Measurements from ENCODE around the gene PXK. TPM values are rescaled to one million over a fixed set of nuclear protein-coding genes. Genes with fewer than 3 reads are reported as not detected.

The PXK gene
- total and polyA plus RNA-seq, 2 donors (not counting 1 experiment from before 2014, with no cell fraction given) = 54.6 to 65.2 TPM

- H3K36me3 ChIP-seq (ENCODE audit: control insufficient read depth, insufficient read depth, low read length) = no peaks in the 10 kb centered on the region
Measured at GRCh38 chr3:58386626-58387365, 54.1 kb downstream of the PXK start.

GRCh38 chr3:58387650-58388546 lies 55.2 kb downstream of the PXK start:
- Histone ChIP-seq H2AFZ (ENCODE audit: low read length) (no peak overlapping the region), H3K79me2 (ENCODE audit: control insufficient read depth, insufficient read depth, low read length) (no peaks in the 10 kb centered on the region), H3K9me3 (ENCODE audit: control insufficient read depth, insufficient read depth, low read depth, low read length) (no peaks in the 10 kb centered on the region), H3K4me1 (ENCODE audit: control insufficient read depth, extremely low read depth, insufficient read depth, low read length) (peaks cover 40% of the 10 kb centered on the region), H3K4me3 (replicated peaks in 1 of 4; ENCODE audit: control extremely low read depth in 1 of 4, insufficient read depth in 1 of 4, low read depth in 3 of 4, low read length in 4 of 4) (peak overlapping the region in 1 of 4 experiments; percentile 13), H3K27ac (ENCODE audit: insufficient read depth, low read length) (peak overlapping the region; percentile 66), H3K36me3 (ENCODE audit: control insufficient read depth, insufficient read depth, low read length) (no peaks in the 10 kb centered on the region), H3K9ac (ENCODE audit: insufficient read depth, low read length) (no peak overlapping the region), H4K20me1 (ENCODE audit: control insufficient read depth, extremely low read depth, insufficient read depth, low read length) (no peaks in the 10 kb centered on the region), H3K4me2 (ENCODE audit: extremely low read depth, insufficient read depth, low read length) (peak overlapping the region; percentile 61), H3K27me3 (ENCODE audit: control insufficient read depth, insufficient read depth, low read length) (no peaks in the 10 kb centered on the region)
- TF ChIP-seq EZH2 (IDR thresholded peaks at IDR 0.05; ENCODE audit: low read length, missing control alignments) (no peak), CTCF (conservative IDR thresholded peaks at IDR 0.05 in 1 of 2, IDR thresholded peaks at IDR 0.05 in 1 of 2; ENCODE audit: low read depth in 1 of 2, low read length in 2 of 2) (no peak)
- DNase-seq (ENCODE audit: low read depth in 2 of 2) = no peak

More at GRCh38 chr3:58386626-58387365, 54.1 kb downstream of the PXK start:
- Histone ChIP-seq H3K4me3 (replicated peaks in 1 of 4; ENCODE audit: control extremely low read depth in 1 of 4, insufficient read depth in 1 of 4, low read depth in 3 of 4, low read length in 4 of 4) (no peak overlapping the region), H3K27me3 (ENCODE audit: control insufficient read depth, insufficient read depth, low read length) (no peaks in the 10 kb centered on the region), H3K79me2 (ENCODE audit: control insufficient read depth, insufficient read depth, low read length) (no peaks in the 10 kb centered on the region), H3K27ac (ENCODE audit: insufficient read depth, low read length) (peak overlapping the region; percentile 66), H4K20me1 (ENCODE audit: control insufficient read depth, extremely low read depth, insufficient read depth, low read length) (no peaks in the 10 kb centered on the region), H2AFZ (ENCODE audit: low read length) (no peak overlapping the region), H3K9ac (ENCODE audit: insufficient read depth, low read length) (no peak overlapping the region), H3K4me1 (ENCODE audit: control insufficient read depth, extremely low read depth, insufficient read depth, low read length) (peaks cover 37% of the 10 kb centered on the region), H3K4me2 (ENCODE audit: extremely low read depth, insufficient read depth, low read length) (peak overlapping the region; percentile 18), H3K9me3 (ENCODE audit: control insufficient read depth, insufficient read depth, low read depth, low read length) (no peaks in the 10 kb centered on the region)
- TF ChIP-seq CTCF (conservative IDR thresholded peaks at IDR 0.05 in 1 of 2, IDR thresholded peaks at IDR 0.05 in 1 of 2; ENCODE audit: low read depth in 1 of 2, low read length in 2 of 2) = no peak
- no peak for TF ChIP-seq EZH2 (IDR thresholded peaks at IDR 0.05; ENCODE audit: low read length, missing control alignments)
- DNase-seq (ENCODE audit: low read depth in 2 of 2) = peak; percentile 68 to 88

- Histone ChIP-seq H3K9me3 (ENCODE audit: control insufficient read depth, insufficient read depth, low read depth, low read length) (no peaks in the 10 kb centered on the region), H3K4me1 (ENCODE audit: control insufficient read depth, extremely low read depth, insufficient read depth, low read length) (peaks cover 36% of the 10 kb centered on the region), H3K4me3 (replicated peaks in 1 of 4; ENCODE audit: control extremely low read depth in 1 of 4, insufficient read depth in 1 of 4, low read depth in 3 of 4, low read length in 4 of 4) (no peak overlapping the region), H4K20me1 (ENCODE audit: control insufficient read depth, extremely low read depth, insufficient read depth, low read length) (no peaks in the 10 kb centered on the region), H2AFZ (ENCODE audit: low read length) (no peak overlapping the region), H3K79me2 (ENCODE audit: control insufficient read depth, insufficient read depth, low read length) (no peaks in the 10 kb centered on the region), H3K27me3 (ENCODE audit: control insufficient read depth, insufficient read depth, low read length) (no peaks in the 10 kb centered on the region), H3K36me3 (ENCODE audit: control insufficient read depth, insufficient read depth, low read length) (no peaks in the 10 kb centered on the region), H3K4me2 (ENCODE audit: extremely low read depth, insufficient read depth, low read length) (peak overlapping the region; percentile 61), H3K9ac (ENCODE audit: insufficient read depth, low read length) (no peak overlapping the region), H3K27ac (ENCODE audit: insufficient read depth, low read length) (peak overlapping the region; percentile 66)
- no peak for TF ChIP-seq EZH2 (IDR thresholded peaks at IDR 0.05; ENCODE audit: low read length, missing control alignments)
- no peak for TF ChIP-seq CTCF (conservative IDR thresholded peaks at IDR 0.05 in 1 of 2, IDR thresholded peaks at IDR 0.05 in 1 of 2; ENCODE audit: low read depth in 1 of 2, low read length in 2 of 2)
- peak; percentile 82 to 87 for DNase-seq (ENCODE audit: low read depth in 2 of 2)
Measured at GRCh38 chr3:58388550-58389091, 55.9 kb downstream of the PXK start.

All from fibroblast of lung (primary cell).